Non-pigmented ciliary epithelial cell (primary cell): Measurements from ENCODE around the gene FYN.

ENCODE experiments used
- DNase-seq: peaks from one replicate; pipeline ENCODE4 v3.0.0-alpha.2; 2010; ENCODE audit warnings: low read depth

Gene FYN

GRCh38 chr6:111725446-111726112 is 147.7 kb downstream of the FYN start:
- DNase-seq, result no peak

GRCh38 chr6:111724505-111724904 is 148.7 kb downstream of the FYN start:
- no peak for DNase-seq

- DNase-seq, result no peak
Measured at GRCh38 chr6:111724039-111724438, 149.2 kb downstream of the FYN start.

- no peak for DNase-seq
Measured at GRCh38 chr6:111723412-111723970, 149.8 kb downstream of the FYN start.

- DNase-seq, result no peak
Measured at GRCh38 chr6:111722179-111722731, 151.0 kb downstream of the FYN start.

GRCh38 chr6:111721753-111722154 is 151.5 kb downstream of the FYN start:
- no peak for DNase-seq

GRCh38 chr6:111720931-111721496 is 152.2 kb downstream of the FYN start:
- DNase-seq, result no peak

GRCh38 chr6:111718990-111719389 is 154.3 kb downstream of the FYN start:
- DNase-seq, result no peak

GRCh38 chr6:111718326-111718725 is 154.9 kb downstream of the FYN start:
- no peak for DNase-seq

GRCh38 chr6:111717621-111718020 is 155.6 kb downstream of the FYN start:
- DNase-seq, result no peak

GRCh38 chr6:111716325-111716724 is 156.9 kb downstream of the FYN start:
- DNase-seq, result no peak

- no peak for DNase-seq
Measured at GRCh38 chr6:111715321-111715720, 157.9 kb downstream of the FYN start.

- no peak for DNase-seq
Measured at GRCh38 chr6:111714416-111715270, 158.6 kb downstream of the FYN start.

GRCh38 chr6:111713811-111714210 is 159.4 kb downstream of the FYN start:
- DNase-seq, result no peak

- DNase-seq, result no peak
Measured at GRCh38 chr6:111713236-111713635, 160.0 kb downstream of the FYN start.

GRCh38 chr6:111711984-111712752 is 161.1 kb downstream of the FYN start:
- peak; percentile 58 for DNase-seq

- DNase-seq, result no peak
Measured at GRCh38 chr6:111711476-111711875, 161.8 kb downstream of the FYN start.

- DNase-seq, result no peak
Measured at GRCh38 chr6:111710911-111711310, 162.3 kb downstream of the FYN start.

GRCh38 chr6:111710439-111710838 is 162.8 kb downstream of the FYN start:
- no peak for DNase-seq

- DNase-seq, result no peak
Measured at GRCh38 chr6:111709615-111710398, 163.4 kb downstream of the FYN start.

GRCh38 chr6:111709201-111709600 is 164.1 kb downstream of the FYN start:
- DNase-seq, result no peak
